ENCODE results near the gene SOX6. TPM values are rescaled to one million over a fixed set of nuclear protein-coding genes. Genes with fewer than 3 reads are reported as not detected.

SOX6 gene
- total RNA-seq, 3 donors from 2014 or later, result 2.0 to 8.0 (median 7.9) TPM

DNA sequence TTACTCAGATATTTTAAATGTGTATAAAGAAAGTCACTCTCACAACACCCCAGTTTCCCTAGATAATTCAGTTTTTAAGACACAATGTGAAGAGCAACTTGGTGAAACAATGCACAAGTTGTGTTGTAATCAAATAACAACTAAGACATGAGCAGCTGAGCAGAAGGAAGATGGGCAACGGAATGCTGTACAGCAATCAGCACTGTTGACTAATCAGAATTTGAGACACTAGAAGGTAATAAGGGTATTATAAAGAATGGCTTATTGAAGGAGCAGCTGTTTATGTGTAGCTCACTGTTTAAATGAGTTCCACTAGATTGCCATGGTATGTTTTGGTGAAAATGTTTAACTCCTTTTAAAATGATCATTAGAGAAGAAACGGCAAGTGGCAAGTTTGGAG lies 60.1 kb downstream of the SOX6 start:
- Histone ChIP-seq H3K27ac (no peak overlapping the region), H3K36me3 (no peaks in the 10 kb centered on the region), H3K4me1 (no peaks in the 10 kb centered on the region), H3K27me3 (no peaks in the 10 kb centered on the region), H3K4me3 (no peak overlapping the region), H3K9me3 (no peaks in the 10 kb centered on the region)
- DNase-seq (ENCODE audit: low spot score in 2 of 2), result no peak
- intact Hi-C loops (cut with DNase I; ENCODE audit: low total_unique reads), result no loop called here
- TF ChIP-seq, protein P1, sequence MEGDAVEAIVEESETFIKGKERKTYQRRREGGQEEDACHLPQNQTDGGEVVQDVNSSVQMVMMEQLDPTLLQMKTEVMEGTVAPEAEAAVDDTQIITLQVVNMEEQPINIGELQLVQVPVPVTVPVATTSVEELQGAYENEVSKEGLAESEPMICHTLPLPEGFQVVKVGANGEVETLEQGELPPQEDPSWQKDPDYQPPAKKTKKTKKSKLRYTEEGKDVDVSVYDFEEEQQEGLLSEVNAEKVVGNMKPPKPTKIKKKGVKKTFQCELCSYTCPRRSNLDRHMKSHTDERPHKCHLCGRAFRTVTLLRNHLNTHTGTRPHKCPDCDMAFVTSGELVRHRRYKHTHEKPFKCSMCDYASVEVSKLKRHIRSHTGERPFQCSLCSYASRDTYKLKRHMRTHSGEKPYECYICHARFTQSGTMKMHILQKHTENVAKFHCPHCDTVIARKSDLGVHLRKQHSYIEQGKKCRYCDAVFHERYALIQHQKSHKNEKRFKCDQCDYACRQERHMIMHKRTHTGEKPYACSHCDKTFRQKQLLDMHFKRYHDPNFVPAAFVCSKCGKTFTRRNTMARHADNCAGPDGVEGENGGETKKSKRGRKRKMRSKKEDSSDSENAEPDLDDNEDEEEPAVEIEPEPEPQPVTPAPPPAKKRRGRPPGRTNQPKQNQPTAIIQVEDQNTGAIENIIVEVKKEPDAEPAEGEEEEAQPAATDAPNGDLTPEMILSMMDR (IDR thresholded peaks at IDR 0.05), result no peak
- TF ChIP-seq POLR2AphosphoS5 (IDR thresholded peaks at IDR 0.05), result no peak
- TF ChIP-seq POLR2A (IDR thresholded peaks at IDR 0.05), result no peak

DNA sequence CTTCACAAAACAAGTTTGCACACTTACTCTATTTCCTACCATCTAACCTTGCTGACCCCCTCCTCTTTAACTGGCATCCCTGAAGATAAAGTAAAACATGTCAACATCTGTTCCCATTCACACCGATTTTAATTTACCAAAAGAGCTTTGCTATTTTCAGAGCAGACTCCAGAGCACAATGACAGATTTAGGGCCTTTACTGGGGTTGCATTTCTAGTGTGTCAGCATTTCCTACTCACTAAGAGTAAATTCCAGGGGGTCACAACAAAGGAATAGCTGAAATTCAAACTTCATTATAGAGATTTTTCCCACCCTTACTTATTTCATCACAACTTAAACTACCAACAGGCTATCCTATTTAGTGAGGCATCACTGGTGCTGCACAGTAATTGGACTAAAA lies 60.8 kb downstream of the SOX6 start:
- H3K27ac ChIP-seq, result no peak overlapping the region
- TF ChIP-seq POLR2AphosphoS5 (IDR thresholded peaks at IDR 0.05) (no peak), POLR2A (IDR thresholded peaks at IDR 0.05) (no peak)
- TF ChIP-seq, protein P1 (IDR thresholded peaks at IDR 0.05), result no peak
- H3K9me3 ChIP-seq, result no peaks in the 10 kb centered on the region
- H3K36me3 ChIP-seq, result no peaks in the 10 kb centered on the region
- DNase-seq (ENCODE audit: low spot score in 2 of 2), result no peak
- intact Hi-C loops (cut with DNase I; ENCODE audit: low total_unique reads), result no loop called here
- no peak overlapping the region for H3K4me3 ChIP-seq
- no peaks in the 10 kb centered on the region for H3K27me3 ChIP-seq
- H3K4me1 ChIP-seq, result no peaks in the 10 kb centered on the region

DNA sequence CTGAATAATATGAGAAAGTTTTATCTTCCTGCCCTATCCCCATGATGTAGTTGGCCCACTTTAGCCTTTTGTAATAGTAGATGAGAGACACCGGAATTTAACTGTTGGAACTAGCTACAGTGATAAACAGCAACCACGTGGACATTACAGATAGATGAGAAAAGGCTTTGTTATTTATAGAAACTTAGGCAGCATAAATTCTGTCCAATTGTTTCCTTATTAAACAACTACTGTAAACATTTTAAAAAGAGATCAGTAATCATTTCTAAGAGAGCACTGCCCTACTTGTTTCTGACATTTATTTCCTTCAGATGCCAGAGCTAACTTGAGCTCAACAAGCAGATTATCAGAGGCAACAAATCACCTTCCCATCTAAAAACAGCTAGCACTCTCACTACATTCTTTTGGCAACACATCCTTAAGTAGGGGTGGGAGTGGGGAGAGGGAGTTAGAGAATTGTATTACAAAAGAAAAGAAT lies 63.1 kb downstream of the SOX6 start:
- DNase-seq (ENCODE audit: low spot score in 2 of 2), result no peak
- H3K27ac ChIP-seq, result no peak overlapping the region

DNA sequence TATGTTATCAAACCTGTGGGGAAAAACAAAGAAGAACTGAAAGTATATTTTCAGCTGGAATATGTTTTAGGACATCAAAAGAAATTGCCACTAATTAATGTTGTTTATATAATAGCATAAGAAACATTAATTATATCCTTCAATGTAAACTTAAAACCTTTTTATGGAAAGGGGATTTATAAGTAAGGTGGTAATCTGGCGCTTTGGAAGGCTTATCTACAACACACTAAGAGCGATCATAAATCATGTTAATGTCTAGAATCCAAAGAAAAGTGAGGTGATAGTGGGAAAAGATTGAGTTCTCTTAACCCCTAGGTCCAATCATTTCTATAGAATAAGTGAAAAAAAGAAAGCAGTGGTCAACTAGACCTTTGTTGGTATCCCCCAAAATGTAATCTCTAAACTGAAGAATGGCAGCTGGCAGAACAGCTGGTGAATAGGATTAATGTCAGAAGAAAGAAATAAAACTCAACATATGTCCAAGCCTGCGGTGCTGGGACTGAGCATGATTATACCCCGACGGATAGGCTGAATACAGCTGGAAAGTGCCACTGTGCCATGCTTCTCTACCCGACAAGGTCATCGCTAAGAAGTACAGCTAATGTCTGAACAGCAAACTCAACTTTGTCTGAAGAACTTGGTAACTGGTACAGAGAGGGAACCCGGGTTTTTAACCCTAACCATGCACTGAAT lies 64.0 kb downstream of the SOX6 start:
- no peak for TF ChIP-seq POLR2AphosphoS5 (IDR thresholded peaks at IDR 0.05)
- TF ChIP-seq, protein P1 (IDR thresholded peaks at IDR 0.05), result no peak
- TF ChIP-seq POLR2A (IDR thresholded peaks at IDR 0.05), result no peak
- H3K4me3 ChIP-seq, result no peak overlapping the region
- intact Hi-C loops (cut with DNase I; ENCODE audit: low total_unique reads), result no loop called here
- no peaks in the 10 kb centered on the region for H3K4me1 ChIP-seq
- H3K9me3 ChIP-seq, result no peaks in the 10 kb centered on the region
- no peaks in the 10 kb centered on the region for H3K36me3 ChIP-seq
- no peak for DNase-seq (ENCODE audit: low spot score in 2 of 2)
- H3K27me3 ChIP-seq, result no peaks in the 10 kb centered on the region
- no peak overlapping the region for H3K27ac ChIP-seq

More for the DNA sequence above, 63.1 kb downstream of the SOX6 start:
- Histone ChIP-seq H3K36me3 (no peaks in the 10 kb centered on the region), H3K27me3 (no peaks in the 10 kb centered on the region), H3K4me3 (no peak overlapping the region), H3K9me3 (no peaks in the 10 kb centered on the region), H3K4me1 (no peaks in the 10 kb centered on the region)
- TF ChIP-seq POLR2A (IDR thresholded peaks at IDR 0.05) (no peak), POLR2AphosphoS5 (IDR thresholded peaks at IDR 0.05) (no peak)
- TF ChIP-seq, protein P1 (IDR thresholded peaks at IDR 0.05), result no peak
- intact Hi-C loops (cut with DNase I; ENCODE audit: low total_unique reads), result no loop called here

DNA sequence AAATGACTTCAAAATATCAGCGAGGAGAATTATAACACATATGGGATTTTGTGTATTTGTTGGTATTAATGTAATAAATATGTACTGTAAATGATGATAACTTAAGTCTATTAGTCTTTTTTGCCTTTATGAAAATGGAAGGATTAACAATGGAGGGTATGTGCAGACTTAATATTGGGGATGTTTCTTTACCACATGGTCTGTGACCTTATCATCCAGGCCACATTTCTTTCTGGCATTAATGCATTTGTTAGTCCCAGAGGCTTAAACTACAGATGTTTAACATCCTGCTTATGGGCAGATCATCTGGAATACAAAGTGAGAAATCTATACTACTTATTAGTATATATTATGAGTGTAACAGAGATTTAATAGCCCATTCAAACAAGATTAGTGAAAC lies 64.6 kb downstream of the SOX6 start:
- no peak for DNase-seq (ENCODE audit: low spot score in 2 of 2)
- Histone ChIP-seq H3K27ac (no peak overlapping the region), H3K4me1 (no peaks in the 10 kb centered on the region), H3K27me3 (no peaks in the 10 kb centered on the region), H3K9me3 (no peaks in the 10 kb centered on the region), H3K4me3 (no peak overlapping the region), H3K36me3 (no peaks in the 10 kb centered on the region)
- TF ChIP-seq, protein P1 (IDR thresholded peaks at IDR 0.05), result no peak
- TF ChIP-seq POLR2AphosphoS5 (IDR thresholded peaks at IDR 0.05) (no peak), POLR2A (IDR thresholded peaks at IDR 0.05) (no peak)
- intact Hi-C loops (cut with DNase I; ENCODE audit: low total_unique reads), result no loop called here
